CD4-positive, alpha-beta T cell treated with Interleukin-15 for 4 hours (primary cell): Measurements from ENCODE around the gene ITGA3.

Source experiments
- DNase-seq: peaks from one replicate; pipeline ENCODE4 v3.0.0-alpha.2; 2020; ENCODE audit warnings: low spot score

The ITGA3 gene

GRCh38 chr17:50071692-50072091, 15.8 kb downstream of the ITGA3 start:
- no peak for DNase-seq

- DNase-seq: no peak
Measured at GRCh38 chr17:50072130-50072529, 16.2 kb downstream of the ITGA3 start.

GRCh38 chr17:50072925-50073324, 17.0 kb downstream of the ITGA3 start:
- DNase-seq: no peak

- no peak for DNase-seq
Measured at GRCh38 chr17:50074227-50074626, 18.3 kb downstream of the ITGA3 start.

- no peak for DNase-seq
Measured at GRCh38 chr17:50075446-50076032, 19.6 kb downstream of the ITGA3 start.

GRCh38 chr17:50076221-50076590, 20.3 kb downstream of the ITGA3 start:
- DNase-seq: no peak

GRCh38 chr17:50076591-50077235, 20.8 kb downstream of the ITGA3 start:
- DNase-seq: no peak

- no peak for DNase-seq
Measured at GRCh38 chr17:50078430-50078829, 22.5 kb downstream of the ITGA3 start.

- no peak for DNase-seq
Measured at GRCh38 chr17:50079334-50080095, 23.6 kb downstream of the ITGA3 start.

- no peak for DNase-seq
Measured at GRCh38 chr17:50080096-50080480, 24.2 kb downstream of the ITGA3 start.

- no peak for DNase-seq
Measured at GRCh38 chr17:50080827-50081226, 24.9 kb downstream of the ITGA3 start.

GRCh38 chr17:50081757-50082156, 25.8 kb downstream of the ITGA3 start:
- no peak for DNase-seq

- peak; percentile 79 for DNase-seq
Measured at GRCh38 chr17:50087246-50087911, 31.5 kb downstream of the ITGA3 start.

GRCh38 chr17:50087912-50088405, 32.0 kb downstream of the ITGA3 start:
- DNase-seq: no peak

GRCh38 chr17:50088952-50089825, 33.3 kb downstream of the ITGA3 start:
- DNase-seq: no peak

- DNase-seq: no peak
Measured at GRCh38 chr17:50090071-50090470, 34.2 kb downstream of the ITGA3 start.

- no peak for DNase-seq
Measured at GRCh38 chr17:50090971-50091917, 35.3 kb downstream of the ITGA3 start.

GRCh38 chr17:50091918-50092285, 36.0 kb downstream of the ITGA3 start:
- no peak for DNase-seq

- DNase-seq: no peak
Measured at GRCh38 chr17:50093246-50093645, 37.3 kb downstream of the ITGA3 start.

- no peak for DNase-seq
Measured at GRCh38 chr17:50093807-50094206, 37.9 kb downstream of the ITGA3 start.
